ENCODE results near the gene ABCB8.

DNA sequence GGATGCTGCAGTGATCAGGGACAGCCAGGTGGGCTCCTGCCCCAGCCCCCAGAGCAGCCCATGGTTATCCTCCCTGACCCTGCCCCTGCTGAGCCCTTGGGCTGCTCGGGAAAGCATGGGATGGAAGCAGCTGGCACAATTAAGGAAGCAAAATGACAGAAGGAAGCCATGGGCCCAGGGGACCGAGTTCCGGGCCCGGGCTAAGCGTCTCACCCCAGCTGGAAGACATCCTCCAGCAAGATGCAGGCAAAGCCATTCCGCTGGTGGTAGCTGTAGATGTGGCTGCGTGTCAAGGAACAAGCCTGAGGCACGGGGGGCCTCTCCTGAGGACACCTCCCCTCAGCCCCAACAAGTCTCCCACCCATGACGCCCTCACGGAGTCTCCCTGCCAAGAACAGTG is 5.0 kb upstream of the ABCB8 start:
- TF ChIP-seq, protein P1, sequence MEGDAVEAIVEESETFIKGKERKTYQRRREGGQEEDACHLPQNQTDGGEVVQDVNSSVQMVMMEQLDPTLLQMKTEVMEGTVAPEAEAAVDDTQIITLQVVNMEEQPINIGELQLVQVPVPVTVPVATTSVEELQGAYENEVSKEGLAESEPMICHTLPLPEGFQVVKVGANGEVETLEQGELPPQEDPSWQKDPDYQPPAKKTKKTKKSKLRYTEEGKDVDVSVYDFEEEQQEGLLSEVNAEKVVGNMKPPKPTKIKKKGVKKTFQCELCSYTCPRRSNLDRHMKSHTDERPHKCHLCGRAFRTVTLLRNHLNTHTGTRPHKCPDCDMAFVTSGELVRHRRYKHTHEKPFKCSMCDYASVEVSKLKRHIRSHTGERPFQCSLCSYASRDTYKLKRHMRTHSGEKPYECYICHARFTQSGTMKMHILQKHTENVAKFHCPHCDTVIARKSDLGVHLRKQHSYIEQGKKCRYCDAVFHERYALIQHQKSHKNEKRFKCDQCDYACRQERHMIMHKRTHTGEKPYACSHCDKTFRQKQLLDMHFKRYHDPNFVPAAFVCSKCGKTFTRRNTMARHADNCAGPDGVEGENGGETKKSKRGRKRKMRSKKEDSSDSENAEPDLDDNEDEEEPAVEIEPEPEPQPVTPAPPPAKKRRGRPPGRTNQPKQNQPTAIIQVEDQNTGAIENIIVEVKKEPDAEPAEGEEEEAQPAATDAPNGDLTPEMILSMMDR (conservative IDR thresholded peaks at IDR 0.05), result no peak
- TF ChIP-seq ZFX (IDR thresholded peaks at IDR 0.05), result no peak

All from C4-2B (cell line).